Kidney epithelial cell (primary cell): ENCODE data around the gene SEC14L1. TPM values are rescaled to one million over a fixed set of nuclear protein-coding genes. Genes with fewer than 3 reads are reported as not detected.

Source experiments
- DNase-seq: peaks from one replicate; pipeline ENCODE4 v3.0.0-alpha.2; 2010; ENCODE audit warnings: low read depth
- H3K27me3 ChIP-seq: 2 replicates; pipeline ENCODE4 v1.6.0; 2011; ENCODE audit warnings: low read length; ENCODE audit not compliant: control insufficient read depth, insufficient read depth
- H3K36me3 ChIP-seq: 2 replicates; pipeline ENCODE4 v1.5.1; 2011; ENCODE audit warnings: low read length; ENCODE audit not compliant: control insufficient read depth, insufficient read depth
- H3K4me3 ChIP-seq: 2 replicates; pipeline ENCODE4 v1.5.1; 2011; ENCODE audit warnings: low read depth, mild to moderate bottlenecking, control low read depth, low read length
- total RNA-seq: library from RNA; depleted of rRNA; stranded (reverse); fragments of >200 nt; gene quantifications from 2 replicates; pipeline ENCODE4 v1.2.3, GENCODE V29; 2015
- TF ChIP-seq, protein P1 (sequence below): IDR thresholded peaks from 2 replicates; pipeline ENCODE4 v1.5.1; 2011; ENCODE audit warnings: mild to moderate bottlenecking, moderate library complexity, low read length, control low read depth, inconsistent platforms; ENCODE audit not compliant: insufficient read depth, poor library complexity, severe bottlenecking

SEC14L1 gene
- total RNA-seq, 1 donor from 2014 or later, result 41.6 TPM

DNA sequence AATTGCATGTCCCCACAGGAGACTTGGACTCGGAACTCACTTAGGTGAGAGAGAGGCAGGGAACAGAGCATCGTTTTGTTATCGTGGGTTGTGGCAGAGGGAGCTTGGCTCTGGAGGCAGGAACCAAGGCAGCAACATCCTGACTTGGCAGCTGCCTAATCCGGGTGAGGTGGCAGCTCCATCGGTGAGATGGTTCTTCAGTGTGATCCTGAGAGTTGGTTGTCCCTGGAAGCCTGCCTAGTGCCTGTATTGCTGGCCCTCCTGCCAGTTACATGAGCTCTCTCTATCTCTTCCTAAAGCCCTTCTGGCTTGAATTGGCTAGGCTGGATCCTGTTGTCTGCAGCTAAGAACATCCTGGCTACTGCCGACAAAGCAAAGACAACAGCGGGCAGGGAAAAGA is 19.9 kb upstream of the SEC14L1 start:
- Histone ChIP-seq H3K4me3 (no peak overlapping the region), H3K36me3 (no peaks in the 10 kb centered on the region), H3K27me3 (no peaks in the 10 kb centered on the region)
- TF ChIP-seq, protein P1, sequence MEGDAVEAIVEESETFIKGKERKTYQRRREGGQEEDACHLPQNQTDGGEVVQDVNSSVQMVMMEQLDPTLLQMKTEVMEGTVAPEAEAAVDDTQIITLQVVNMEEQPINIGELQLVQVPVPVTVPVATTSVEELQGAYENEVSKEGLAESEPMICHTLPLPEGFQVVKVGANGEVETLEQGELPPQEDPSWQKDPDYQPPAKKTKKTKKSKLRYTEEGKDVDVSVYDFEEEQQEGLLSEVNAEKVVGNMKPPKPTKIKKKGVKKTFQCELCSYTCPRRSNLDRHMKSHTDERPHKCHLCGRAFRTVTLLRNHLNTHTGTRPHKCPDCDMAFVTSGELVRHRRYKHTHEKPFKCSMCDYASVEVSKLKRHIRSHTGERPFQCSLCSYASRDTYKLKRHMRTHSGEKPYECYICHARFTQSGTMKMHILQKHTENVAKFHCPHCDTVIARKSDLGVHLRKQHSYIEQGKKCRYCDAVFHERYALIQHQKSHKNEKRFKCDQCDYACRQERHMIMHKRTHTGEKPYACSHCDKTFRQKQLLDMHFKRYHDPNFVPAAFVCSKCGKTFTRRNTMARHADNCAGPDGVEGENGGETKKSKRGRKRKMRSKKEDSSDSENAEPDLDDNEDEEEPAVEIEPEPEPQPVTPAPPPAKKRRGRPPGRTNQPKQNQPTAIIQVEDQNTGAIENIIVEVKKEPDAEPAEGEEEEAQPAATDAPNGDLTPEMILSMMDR, result no peak
- no peak for DNase-seq

DNA sequence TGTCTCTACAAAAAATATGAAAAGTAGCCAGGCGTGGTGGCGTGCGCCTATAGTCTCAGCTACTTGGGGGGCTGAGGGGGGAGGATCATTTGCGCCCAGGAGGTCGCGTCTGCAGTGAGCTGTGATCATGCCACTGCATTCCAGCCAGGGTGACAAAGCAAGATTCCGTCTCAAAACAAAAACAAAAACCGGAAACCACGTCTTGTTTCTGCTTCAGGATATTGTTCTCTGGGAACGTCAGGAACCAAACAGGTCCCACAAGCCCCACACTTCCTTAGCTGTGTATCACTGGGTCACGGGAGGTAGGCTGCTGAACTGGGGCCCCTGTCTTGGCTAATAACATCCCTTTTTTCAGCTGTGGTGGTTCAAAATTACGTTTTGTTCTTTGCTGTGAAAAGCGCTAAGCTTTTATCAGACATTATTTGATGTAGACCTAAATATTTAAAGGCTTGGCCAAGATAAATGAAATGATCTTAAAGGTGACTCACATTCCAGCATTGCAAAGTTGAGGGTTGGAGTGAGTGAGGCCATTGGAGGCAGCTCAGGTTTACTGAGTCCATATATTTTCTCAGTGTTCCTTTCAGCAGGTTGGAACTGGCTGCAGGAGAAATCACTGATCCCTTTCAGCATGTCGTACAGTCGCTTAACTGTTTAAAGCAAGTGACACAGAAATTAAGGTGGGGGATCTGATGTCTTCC is 16.4 kb upstream of the SEC14L1 start:
- Histone ChIP-seq H3K36me3 (no peaks in the 10 kb centered on the region), H3K4me3 (no peak overlapping the region), H3K27me3 (no peaks in the 10 kb centered on the region)
- TF ChIP-seq, protein P1, result no peak
- peak; percentile 67 for DNase-seq

GRCh38 chr17:77125432-77125901 is 15.3 kb upstream of the SEC14L1 start:
- Histone ChIP-seq H3K27me3 (no peaks in the 10 kb centered on the region), H3K36me3 (no peaks in the 10 kb centered on the region), H3K4me3 (no peak overlapping the region)
- DNase-seq, result peak; percentile 93
- TF ChIP-seq, protein P1, result no peak

DNA sequence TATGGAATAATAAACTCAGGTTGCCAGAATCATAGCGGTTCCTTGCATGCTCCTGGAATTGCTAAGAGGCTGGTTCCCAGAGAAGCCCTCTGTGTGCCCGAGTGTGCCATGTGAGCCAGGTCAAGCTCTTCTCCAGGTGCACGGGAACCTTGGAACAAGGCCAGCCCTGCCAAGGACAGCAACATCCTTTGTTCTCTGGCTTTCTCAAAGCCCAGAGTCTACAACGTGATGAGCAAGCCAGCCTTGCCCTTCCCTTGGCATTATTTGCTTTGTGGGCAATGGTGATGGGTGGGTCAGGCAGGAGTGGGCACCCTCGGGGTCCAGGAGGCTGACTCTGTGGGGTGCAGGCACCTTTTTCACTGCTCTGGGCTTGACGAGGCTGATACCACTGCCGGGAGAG is 14.2 kb upstream of the SEC14L1 start:
- TF ChIP-seq, protein P1, result no peak
- Histone ChIP-seq H3K36me3 (no peaks in the 10 kb centered on the region), H3K27me3 (no peaks in the 10 kb centered on the region), H3K4me3 (no peak overlapping the region)
- DNase-seq, result no peak

GRCh38 chr17:77127735-77128361 is 12.9 kb upstream of the SEC14L1 start:
- H3K27me3 ChIP-seq, result no peaks in the 10 kb centered on the region
- no peak overlapping the region for H3K4me3 ChIP-seq
- TF ChIP-seq, protein P1, result no peak
- H3K36me3 ChIP-seq, result no peaks in the 10 kb centered on the region
- no peak for DNase-seq
